ENCODE results near the gene C2orf76. TPM values are rescaled to one million over a fixed set of nuclear protein-coding genes. Genes with fewer than 3 reads are reported as not detected.

C2orf76 gene
- total RNA-seq, 3 donors from 2014 or later (not counting 1 experiment from before 2014, with no cell fraction given): 14.1 to 21.9 (median 20.5) TPM

- DNase-seq (no peak), ATAC-seq (no peak)
- Histone ChIP-seq H3K27me3 (ENCODE audit: control insufficient read depth, insufficient read depth, low read length) (no peaks in the 10 kb centered on the region), H3K27ac (ENCODE audit: low read length) (no peak overlapping the region), H3K9me3 (ENCODE audit: control insufficient read depth, insufficient read depth, low read length) (no peaks in the 10 kb centered on the region), H3K36me3 (ENCODE audit: control insufficient read depth, insufficient read depth, low read length) (no peaks in the 10 kb centered on the region), H3K4me1 (ENCODE audit: control insufficient read depth, insufficient read depth, low read length) (no peaks in the 10 kb centered on the region), H3K4me3 (ENCODE audit: low read length) (no peak overlapping the region)
- Mint-ChIP-seq H3K27me3 (ENCODE audit: low read depth in 2 of 2) (no peaks in the 10 kb centered on the region), H3K27ac (no peak overlapping the region), H3K4me3 (no peak overlapping the region), H3K9me3 (no peaks in the 10 kb centered on the region), H3K4me1 (no peaks in the 10 kb centered on the region), H3K36me3 (no peaks in the 10 kb centered on the region)
- intact Hi-C loops (cut with micrococcal nuclease): no loop called here
- 92% methylated on average over 1 of the region's 3 CpGs for WGBS (ENCODE audit: insufficient coverage)
- no peak for TF ChIP-seq CTCF (IDR thresholded peaks at IDR 0.05)
These were observed 27.5 kb upstream of the C2orf76 start for GRCh38 chr2:119393971-119394748.

GRCh38 chr2:119389615-119390306 lies 23.1 kb upstream of the C2orf76 start:
- intact Hi-C loops (cut with micrococcal nuclease): no loop called here
- 48% methylated on average over 5 of the region's 5 CpGs for WGBS (ENCODE audit: insufficient coverage)
- H3K36me3 Mint-ChIP-seq: no peaks in the 10 kb centered on the region

DNA sequence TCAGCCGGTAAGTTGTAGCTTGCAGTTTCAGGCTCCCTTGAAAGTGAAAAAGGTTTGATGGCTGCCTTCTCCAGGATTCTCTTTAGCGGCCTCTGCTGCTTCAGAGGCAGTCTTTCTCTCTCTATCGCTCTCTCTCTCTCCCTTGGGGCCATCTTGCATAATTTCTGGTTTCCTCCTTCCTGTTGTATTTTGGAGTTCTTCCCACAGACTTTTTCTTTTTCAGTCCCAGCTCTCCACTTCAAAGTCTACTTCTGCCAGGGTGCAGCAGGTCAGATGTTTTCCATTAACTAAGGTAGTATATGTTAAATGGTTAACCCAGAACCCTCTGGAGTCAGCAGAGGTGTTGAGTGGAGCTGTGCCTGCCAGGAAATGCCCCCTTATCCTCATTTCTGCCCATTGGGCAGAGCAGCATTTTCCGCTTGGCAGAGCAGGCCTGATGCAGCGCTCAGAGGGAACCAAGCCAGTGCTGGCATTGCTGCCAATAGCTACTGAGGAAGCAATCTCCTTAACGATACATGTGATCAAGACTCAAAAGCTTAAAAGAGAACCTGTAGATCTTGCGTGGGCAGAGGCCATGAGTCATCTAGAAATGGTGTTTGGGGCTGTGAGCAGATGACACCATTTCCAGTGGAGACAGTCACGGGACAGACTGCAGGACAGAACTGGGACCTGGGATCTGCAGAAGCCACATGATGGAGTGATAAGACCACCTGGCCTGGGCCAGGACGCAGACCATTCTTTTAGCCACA lies 20.9 kb upstream of the C2orf76 start:
- H3K9me3 Mint-ChIP-seq: no peaks in the 10 kb centered on the region
- DNase-seq (no peak), ATAC-seq (peak in 2 of 3 donors; percentile 34 to 53)
- no peak overlapping the region for H3K4me3 ChIP-seq (ENCODE audit: low read length)
- H3K27me3 ChIP-seq (ENCODE audit: control insufficient read depth, insufficient read depth, low read length): no peaks in the 10 kb centered on the region
- peaks cover 16 to 18% of the 10 kb centered on the region in 2 donors for H3K27me3 Mint-ChIP-seq (ENCODE audit: low read depth in 2 of 2)
- H3K4me1 ChIP-seq (ENCODE audit: control insufficient read depth, insufficient read depth, low read length): no peaks in the 10 kb centered on the region
- H3K27ac ChIP-seq (ENCODE audit: low read length): no peak overlapping the region
- no peaks in the 10 kb centered on the region for H3K36me3 Mint-ChIP-seq
- H3K36me3 ChIP-seq (ENCODE audit: control insufficient read depth, insufficient read depth, low read length): no peaks in the 10 kb centered on the region
- intact Hi-C loops (cut with micrococcal nuclease): no loop called here
- TF ChIP-seq CTCF (IDR thresholded peaks at IDR 0.05): no peak
- no peaks in the 10 kb centered on the region for H3K9me3 ChIP-seq (ENCODE audit: control insufficient read depth, insufficient read depth, low read length)
- H3K27ac Mint-ChIP-seq: no peak overlapping the region
- 52% methylated on average over 9 of the region's 9 CpGs for WGBS (ENCODE audit: insufficient coverage)
- no peak overlapping the region for H3K4me3 Mint-ChIP-seq
- H3K4me1 Mint-ChIP-seq: peaks cover 5% of the 10 kb centered on the region in 2 donors

More at GRCh38 chr2:119389615-119390306, 23.1 kb upstream of the C2orf76 start:
- H3K4me3 ChIP-seq (ENCODE audit: low read length): no peak overlapping the region
- no peaks in the 10 kb centered on the region for H3K27me3 ChIP-seq (ENCODE audit: control insufficient read depth, insufficient read depth, low read length)
- H3K9me3 ChIP-seq (ENCODE audit: control insufficient read depth, insufficient read depth, low read length): no peaks in the 10 kb centered on the region
- no peak for TF ChIP-seq CTCF (IDR thresholded peaks at IDR 0.05)
- H3K27ac ChIP-seq (ENCODE audit: low read length): no peak overlapping the region
- no peak overlapping the region for H3K27ac Mint-ChIP-seq
- H3K9me3 Mint-ChIP-seq: no peaks in the 10 kb centered on the region
- H3K36me3 ChIP-seq (ENCODE audit: control insufficient read depth, insufficient read depth, low read length): no peaks in the 10 kb centered on the region
- H3K4me1 Mint-ChIP-seq: peaks cover 5% of the 10 kb centered on the region in 2 donors
- peaks cover 5 to 6% of the 10 kb centered on the region in 2 donors for H3K27me3 Mint-ChIP-seq (ENCODE audit: low read depth in 2 of 2)
- no peaks in the 10 kb centered on the region for H3K4me1 ChIP-seq (ENCODE audit: control insufficient read depth, insufficient read depth, low read length)
- ATAC-seq (no peak), DNase-seq (no peak)
- H3K4me3 Mint-ChIP-seq: no peak overlapping the region
